K562 (cell line): Measurements from ENCODE around the gene EPN2. TPM values are rescaled to one million over a fixed set of nuclear protein-coding genes. Genes with fewer than 3 reads are reported as not detected.

ENCODE experiments used
- ATAC-seq: fragments of 200-7000 bp; cut with Tn5 transposase; 3 replicates; pipeline ENCODE4 v1.9.1; 2020; ENCODE audit warnings: moderate library complexity
- BruUV-seq: library from RNA; stranded (reverse); fragments of 400-500 nt; replicated peaks from 2 replicates; lab custom pipeline; 2021; lab: Mats Ljungman, UMichigan
- CTCF ChIA-PET: fragments of 300-600 bp; formaldehyde crosslinking; extraction: SDS; loops from one replicate; lab custom pipeline; 2021; ENCODE audit warnings: low intra/inter-chr PET ratio; lab: Yijun Ruan, JAX
- POLR2A ChIA-PET: fragments of 300-600, 350-650 bp; sonication (Branson Sonifier 250); formaldehyde crosslinking; extraction: SDS; loops from one replicate; lab custom pipeline; 2021; ENCODE audit warnings: antibody characterized with exemption, inconsistent platforms; lab: Yijun Ruan, JAX
- DNase-seq, 4 experiments: peaks; one replicate each; pipeline versions ENCODE4 v3.0.0 to v3.0.0-alpha.2; 2011 to 2018; ENCODE audit warnings: low spot score in 3 of 4, mixed read lengths in 3 of 4; ENCODE audit errors: extremely low read depth in 1 of 4
- FAIRE-seq: peaks from 2 replicates; lab custom pipeline; 2011; peaks lifted over from hg19 to GRCh38; lab: Jason Lieb, UNC
- H2AFZ ChIP-seq: 2 replicates; pipeline ENCODE4 v1.6.0; 2011; ENCODE audit warnings: low read depth, low read length, control low read depth, inconsistent platforms
- H3K27ac ChIP-seq: fragments of 200-600 bp; 3 replicates; pipeline ENCODE4 v1.8.0; 2011; ENCODE audit warnings: low read depth, mild to moderate bottlenecking, control low read depth, inconsistent platforms, low read length, moderate library complexity, mixed read lengths; ENCODE audit errors: extremely low read depth
- H3K27me3 ChIP-seq, 2 experiments: fragments of 300-600 bp in 1 of 2; 2 replicates in 1 of 2; 3 replicates in 1 of 2; pipeline versions ENCODE4 v1.6.0 to v1.8.0; 2011; ENCODE audit warnings: inconsistent platforms in 2 of 2, low read length in 2 of 2, mild to moderate bottlenecking in 1 of 2, mixed read lengths in 1 of 2, moderate library complexity in 1 of 2; ENCODE audit not compliant: control insufficient read depth in 2 of 2, insufficient read depth in 2 of 2
- H3K36me3 ChIP-seq: fragments of 300-600 bp; 3 replicates; pipeline ENCODE4 v1.8.0; 2011; ENCODE audit warnings: mild to moderate bottlenecking, low read length, inconsistent platforms; ENCODE audit not compliant: control insufficient read depth, insufficient read depth
- H3K4me1 ChIP-seq, 2 experiments: fragments of 200-600 bp in 1 of 2; replicated peaks in 1 of 2; 2 replicates in 1 of 2; 3 replicates in 1 of 2; pipeline versions ENCODE4 v1.5.1 to v1.8.0; 2011; ENCODE audit warnings: inconsistent platforms in 2 of 2, low read length in 2 of 2, mild to moderate bottlenecking in 1 of 2, mixed read lengths in 1 of 2, moderate library complexity in 1 of 2; ENCODE audit not compliant: control insufficient read depth in 2 of 2, insufficient read depth in 2 of 2
- H3K4me2 ChIP-seq: 2 replicates; pipeline ENCODE4 v1.6.1; 2011; ENCODE audit warnings: low read length, control low read depth, inconsistent platforms, mixed read lengths; ENCODE audit not compliant: insufficient read depth
- H3K4me3 ChIP-seq: fragments of 200-600 bp; sonication (generic), shearing (Covaris generic); 2 replicates; pipeline ENCODE4 v1.5.1; 2016; ENCODE audit warnings: control low read depth, inconsistent platforms
- H3K79me2 ChIP-seq: fragments of 200-600 bp; 3 replicates; pipeline ENCODE4 v1.8.0; 2011; ENCODE audit warnings: low read length, inconsistent platforms; ENCODE audit not compliant: control insufficient read depth, insufficient read depth
- H3K9ac ChIP-seq, 2 experiments: 2 replicates each; pipeline versions ENCODE4 v1.6.0 to v1.6.1; 2011; ENCODE audit warnings: low read depth in 2 of 2, low read length in 2 of 2, control low read depth in 1 of 2, inconsistent platforms in 1 of 2, mild to moderate bottlenecking in 1 of 2, mixed read lengths in 1 of 2; ENCODE audit not compliant: insufficient read depth in 1 of 2
- H3K9me1 ChIP-seq: one replicate; pipeline ENCODE4 v1.6.0; 2011; ENCODE audit warnings: inconsistent platforms, mild to moderate bottlenecking, low read length, moderate library complexity; ENCODE audit not compliant: control insufficient read depth, insufficient read depth
- H3K9me3 ChIP-seq: replicated peaks from 2 replicates; pipeline ENCODE4 v1.5.1; 2011; ENCODE audit warnings: low read depth, low read length, inconsistent platforms; ENCODE audit not compliant: control insufficient read depth, insufficient read depth
- H4K20me1 ChIP-seq: replicated peaks from 2 replicates; pipeline ENCODE4 v1.6.1; 2011; ENCODE audit warnings: low read length, inconsistent platforms, mixed read lengths; ENCODE audit not compliant: control insufficient read depth, insufficient read depth
- BCOR ChIP-seq: fragments of 450-650 bp; IDR thresholded peaks from 2 replicates; pipeline ENCODE4 v1.6.1; 2016
- BRF1 ChIP-seq: IDR thresholded peaks from 3 replicates; pipeline ENCODE4 v1.6.1; 2011; ENCODE audit warnings: borderline replicate concordance, mild to moderate bottlenecking; ENCODE audit not compliant: insufficient read length; ENCODE audit errors: extremely low read depth
- CCAR2 ChIP-seq: fragments of 200-400 bp; formaldehyde crosslinking; IDR thresholded peaks from 2 replicates; pipeline ENCODE4 v1.6.1; 2017; ENCODE audit warnings: mild to moderate bottlenecking, low read depth, low read length
- CSDE1 ChIP-seq, 2 experiments: fragments of 450-650 bp; IDR thresholded peaks; 2 replicates each; pipeline ENCODE4 v1.6.1; 2016; ENCODE audit warnings: mild to moderate bottlenecking in 1 of 2
- MEIS2 ChIP-seq: fragments of 450-650 bp; IDR thresholded peaks from 2 replicates; pipeline ENCODE4 v1.6.1; 2014; ENCODE audit warnings: mild to moderate bottlenecking; ENCODE audit not compliant: partially characterized antibody
- NFE2L1 ChIP-seq: fragments of 450-650 bp; IDR thresholded peaks from 2 replicates; pipeline ENCODE4 v1.6.1; 2016; ENCODE audit warnings: missing genetic modification characterization, low read depth, mild to moderate bottlenecking, missing compliant biosample characterization, moderate library complexity, borderline replicate concordance
- SIN3B ChIP-seq: fragments of 450-650 bp; IDR thresholded peaks from 2 replicates; pipeline ENCODE4 v1.6.1; 2017; ENCODE audit warnings: low read depth, mild to moderate bottlenecking, moderate library complexity
- SNIP1 ChIP-seq: fragments of 450-650 bp; IDR thresholded peaks from 2 replicates; pipeline ENCODE4 v1.7.1; 2017; ENCODE audit warnings: low read depth, mild to moderate bottlenecking
- SRSF7 ChIP-seq: fragments of 200-400 bp; formaldehyde crosslinking; optimal IDR thresholded peaks from 2 replicates; pipeline ENCODE3; 2017; ENCODE audit warnings: mild to moderate bottlenecking, low read depth, low read length
- TFE3 ChIP-seq: fragments of 450-650 bp; formaldehyde crosslinking; IDR thresholded peaks from 2 replicates; pipeline ENCODE4 v1.4.0; 2020; ENCODE audit warnings: mild to moderate bottlenecking, mixed read lengths
- ZNF551 ChIP-seq: fragments of 250-450 bp; sonication (Bioruptor Pico); IDR thresholded peaks from 2 replicates; pipeline ENCODE4 v1.5.0; 2021; ENCODE audit warnings: mild to moderate bottlenecking, moderate library complexity
- ZNF561 ChIP-seq: fragments of 450-650 bp; formaldehyde crosslinking; conservative IDR thresholded peaks from 2 replicates; pipeline ENCODE4 v1.4.0; 2020; ENCODE audit warnings: mild to moderate bottlenecking, moderate library complexity
- WGBS: fragments of 100-300 bp; shearing (Covaris generic); methylation state at CpG from one replicate; pipeline ENCODE4 v1.1.6; 2016; ENCODE audit warnings: low coverage, mixed read lengths; ENCODE audit not compliant: insufficient coverage; ENCODE audit errors: missing lambda C conversion rate; 5-methylcytosine and 5-hydroxymethylcytosine counted together
- in situ Hi-C: fragments of 300-500 bp; cut with MboI; formaldehyde crosslinking; loops from 4 replicates; pipeline ENCODE4 v1.15.0; 2018; ENCODE audit warnings: inconsistent platforms, mixed read lengths
- intact Hi-C: fragments of 100-400 bp; cut with micrococcal nuclease; formaldehyde crosslinking; loops from 2 replicates; pipeline ENCODE4 v1.14.2; 2022
- polyA plus RNA-seq, 8 experiments: library from polyadenylated mRNA; depleted of rRNA in 4 of 8; stranded (reverse) in 5 of 8; unstranded in 3 of 8; fragments of >200 nt; fragmentation: Nextera tagmentation in 2 of 8; fragmentation: Illumina TruSeq in 1 of 8; extraction: Ambion mirVana in 2 of 8; extraction: Trizol in 1 of 8; gene quantifications; 2 replicates each; pipeline versions ENCODE4 v1.2.1 to v1.2.3, GENCODE V29; 2011 to 2014; ENCODE audit warnings: inconsistent platforms in 1 of 8, missing spikeins in 1 of 8
- total RNA-seq, 7 experiments: library from RNA; depleted of rRNA in 6 of 7; stranded (reverse); fragments of >200 nt in 6 of 7; fragmentation: Illumina TruSeq in 2 of 7; extraction: Trizol in 2 of 7; gene quantifications; 2 replicates each; pipeline versions ENCODE4 v1.2.1 to v1.2.3, GENCODE V29; 2011 to 2021; ENCODE audit warnings: low replicate concordance in 1 of 7
- TF ChIP-seq, protein P1 (sequence below), 2 experiments: IDR thresholded peaks in 1 of 2; conservative IDR thresholded peaks in 1 of 2; 2 replicates each; pipeline ENCODE4 v1.6.1; 2016; ENCODE audit warnings: low read depth in 2 of 2, mild to moderate bottlenecking in 1 of 2, missing compliant biosample characterization in 1 of 2, missing genetic modification characterization in 1 of 2, moderate library complexity in 1 of 2
- TF ChIP-seq, protein P2 (sequence below): sonication (generic); formaldehyde crosslinking; IDR thresholded peaks from 2 replicates; pipeline ENCODE4 v1.8.1; 2023; ENCODE audit warnings: mild to moderate bottlenecking, missing genetic modification reagents
- TF ChIP-seq, protein P3 (sequence below): fragments of 200-400 bp; formaldehyde crosslinking; IDR thresholded peaks from 2 replicates; pipeline ENCODE4 v1.6.1; 2017; ENCODE audit warnings: mild to moderate bottlenecking, low read depth, low read length, moderate library complexity

EPN2 gene
- total and polyA plus RNA-seq, 9 of the 15 experiments (the other 6 are each of a cell fraction or from before 2014, with no cell fraction given), result 1.0 to 12.9 (median 8.9) TPM

- Histone ChIP-seq H3K9ac (no peak overlapping the region), H3K4me3 (no peak overlapping the region), H4K20me1 (no peaks in the 10 kb centered on the region), H3K36me3 (no peaks in the 10 kb centered on the region), H3K27me3 (no peaks in the 10 kb centered on the region), H3K4me1 (peaks cover 0 to 5% of the 10 kb centered on the region in 2 experiments; a peak in 3 of 5 replicates), H2AFZ (no peak overlapping the region), H3K9me3 (no peaks in the 10 kb centered on the region), H3K27ac (no peak overlapping the region), H3K9me1 (no peaks in the 10 kb centered on the region), H3K4me2 (no peak overlapping the region), H3K79me2 (no peaks in the 10 kb centered on the region)
- intact Hi-C loops (no loop called here), in situ Hi-C loops (no loop called here)
- DNase-seq (no peak), ATAC-seq (no peak), FAIRE-seq (no peak)
- ChIA-PET CTCF (no interaction called here), POLR2A (interaction anchor here (0.6 kb wide), 1 partner anchor 25 kb away, joined by 3 read pairs; no protein-coding TSS in a partner anchor)
- 66% methylated on average over 9 of the region's 9 CpGs for WGBS
- no TSS peak for BruUV-seq
- TF ChIP-seq BCOR, result no peak
- TF ChIP-seq, protein P1, sequence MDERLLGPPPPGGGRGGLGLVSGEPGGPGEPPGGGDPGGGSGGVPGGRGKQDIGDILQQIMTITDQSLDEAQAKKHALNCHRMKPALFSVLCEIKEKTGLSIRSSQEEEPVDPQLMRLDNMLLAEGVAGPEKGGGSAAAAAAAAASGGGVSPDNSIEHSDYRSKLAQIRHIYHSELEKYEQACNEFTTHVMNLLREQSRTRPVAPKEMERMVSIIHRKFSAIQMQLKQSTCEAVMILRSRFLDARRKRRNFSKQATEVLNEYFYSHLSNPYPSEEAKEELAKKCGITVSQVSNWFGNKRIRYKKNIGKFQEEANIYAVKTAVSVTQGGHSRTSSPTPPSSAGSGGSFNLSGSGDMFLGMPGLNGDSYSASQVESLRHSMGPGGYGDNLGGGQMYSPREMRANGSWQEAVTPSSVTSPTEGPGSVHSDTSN (CRISPR knock-in tag; IDR thresholded peaks at IDR 0.05; ENCODE audit: low read depth), result no peak
- TF ChIP-seq, protein P1 (tag; conservative IDR thresholded peaks at IDR 0.05; ENCODE audit: low read depth), result no peak
- no peak for TF ChIP-seq ZNF561 (CRISPR knock-in tag)
- TF ChIP-seq BRF1, result no peak
- no peak for TF ChIP-seq SNIP1
- no peak for TF ChIP-seq CSDE1 (IDR thresholded peaks at IDR 0.05)
- no peak for TF ChIP-seq SIN3B
- TF ChIP-seq TFE3 (CRISPR knock-in tag), result no peak
- TF ChIP-seq, protein P2, sequence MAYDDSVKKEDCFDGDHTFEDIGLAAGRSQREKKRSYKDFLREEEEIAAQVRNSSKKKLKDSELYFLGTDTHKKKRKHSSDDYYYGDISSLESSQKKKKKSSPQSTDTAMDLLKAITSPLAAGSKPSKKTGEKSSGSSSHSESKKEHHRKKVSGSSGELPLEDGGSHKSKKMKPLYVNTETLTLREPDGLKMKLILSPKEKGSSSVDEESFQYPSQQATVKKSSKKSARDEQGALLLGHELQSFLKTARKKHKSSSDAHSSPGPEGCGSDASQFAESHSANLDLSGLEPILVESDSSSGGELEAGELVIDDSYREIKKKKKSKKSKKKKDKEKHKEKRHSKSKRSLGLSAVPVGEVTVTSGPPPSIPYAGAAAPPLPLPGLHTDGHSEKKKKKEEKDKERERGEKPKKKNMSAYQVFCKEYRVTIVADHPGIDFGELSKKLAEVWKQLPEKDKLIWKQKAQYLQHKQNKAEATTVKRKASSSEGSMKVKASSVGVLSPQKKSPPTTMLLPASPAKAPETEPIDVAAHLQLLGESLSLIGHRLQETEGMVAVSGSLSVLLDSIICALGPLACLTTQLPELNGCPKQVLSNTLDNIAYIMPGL (CRISPR knock-in tag), result no peak
- TF ChIP-seq NFE2L1 (tag), result no peak
- no peak for TF ChIP-seq ZNF551 (CRISPR knock-in tag)
- TF ChIP-seq, protein P3, sequence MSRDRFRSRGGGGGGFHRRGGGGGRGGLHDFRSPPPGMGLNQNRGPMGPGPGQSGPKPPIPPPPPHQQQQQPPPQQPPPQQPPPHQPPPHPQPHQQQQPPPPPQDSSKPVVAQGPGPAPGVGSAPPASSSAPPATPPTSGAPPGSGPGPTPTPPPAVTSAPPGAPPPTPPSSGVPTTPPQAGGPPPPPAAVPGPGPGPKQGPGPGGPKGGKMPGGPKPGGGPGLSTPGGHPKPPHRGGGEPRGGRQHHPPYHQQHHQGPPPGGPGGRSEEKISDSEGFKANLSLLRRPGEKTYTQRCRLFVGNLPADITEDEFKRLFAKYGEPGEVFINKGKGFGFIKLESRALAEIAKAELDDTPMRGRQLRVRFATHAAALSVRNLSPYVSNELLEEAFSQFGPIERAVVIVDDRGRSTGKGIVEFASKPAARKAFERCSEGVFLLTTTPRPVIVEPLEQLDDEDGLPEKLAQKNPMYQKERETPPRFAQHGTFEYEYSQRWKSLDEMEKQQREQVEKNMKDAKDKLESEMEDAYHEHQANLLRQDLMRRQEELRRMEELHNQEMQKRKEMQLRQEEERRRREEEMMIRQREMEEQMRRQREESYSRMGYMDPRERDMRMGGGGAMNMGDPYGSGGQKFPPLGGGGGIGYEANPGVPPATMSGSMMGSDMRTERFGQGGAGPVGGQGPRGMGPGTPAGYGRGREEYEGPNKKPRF, result no peak
- TF ChIP-seq MEIS2, result no peak
- TF ChIP-seq CCAR2, result no peak
- no peak for TF ChIP-seq SRSF7
Observed at GRCh38 chr17:19372011-19372370, 134.8 kb downstream of the EPN2 start.
